CD1c-positive myeloid dendritic cell (primary cell): ENCODE measurements around the gene URB1.
"Not testable (repeated sequence)": the region's sequence is repeated elsewhere in the genome, so short reads cannot be mapped to it uniquely, and the experiment has no call there.

Experiments
- DNase-seq: peaks from one replicate; pipeline ENCODE4 v3.0.0-alpha.2; 2016; ENCODE audit errors: extremely low spot score

Gene URB1

GRCh38 chr21:32371913-32372314 is 20.9 kb downstream of the URB1 start:
- DNase-seq: peak; percentile 73

DNA sequence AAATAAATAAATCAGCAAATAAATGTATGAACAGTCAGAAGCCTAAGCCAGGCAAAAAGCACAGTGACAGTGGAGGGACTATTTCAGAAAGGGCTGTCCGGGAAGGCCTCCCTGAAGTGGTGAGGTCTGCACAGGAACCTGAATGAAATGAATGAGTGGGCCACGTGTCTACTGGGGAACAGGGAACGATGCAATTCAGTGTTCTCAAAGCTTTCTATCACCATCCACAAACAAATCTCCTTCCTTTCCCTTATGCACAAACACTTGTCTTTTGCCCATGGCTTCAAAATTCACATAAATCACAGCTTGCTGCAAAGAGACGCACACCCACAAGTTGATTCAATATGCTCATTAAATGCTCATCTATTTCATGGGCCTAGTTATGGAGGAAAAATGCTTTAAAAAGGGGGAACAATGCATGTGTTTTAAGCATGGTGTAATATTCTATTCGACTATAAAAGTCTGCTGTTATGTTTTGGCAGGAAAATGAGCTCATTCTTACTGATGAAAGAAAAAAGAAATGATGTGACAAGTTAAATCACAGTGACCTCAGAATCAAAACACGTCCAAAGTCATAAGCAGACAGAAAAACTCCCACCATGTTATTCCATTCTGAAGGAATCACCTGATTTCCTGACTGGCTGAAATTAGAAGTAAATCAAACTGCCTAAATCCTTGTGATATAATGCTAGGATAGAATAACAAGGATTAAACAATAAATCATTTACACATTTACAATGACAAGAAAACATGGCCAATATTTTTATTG is 21.6 kb downstream of the URB1 start:
- no peak for DNase-seq

GRCh38 chr21:32368961-32369360 is 23.9 kb downstream of the URB1 start:
- DNase-seq: not testable (repeated sequence)

DNA sequence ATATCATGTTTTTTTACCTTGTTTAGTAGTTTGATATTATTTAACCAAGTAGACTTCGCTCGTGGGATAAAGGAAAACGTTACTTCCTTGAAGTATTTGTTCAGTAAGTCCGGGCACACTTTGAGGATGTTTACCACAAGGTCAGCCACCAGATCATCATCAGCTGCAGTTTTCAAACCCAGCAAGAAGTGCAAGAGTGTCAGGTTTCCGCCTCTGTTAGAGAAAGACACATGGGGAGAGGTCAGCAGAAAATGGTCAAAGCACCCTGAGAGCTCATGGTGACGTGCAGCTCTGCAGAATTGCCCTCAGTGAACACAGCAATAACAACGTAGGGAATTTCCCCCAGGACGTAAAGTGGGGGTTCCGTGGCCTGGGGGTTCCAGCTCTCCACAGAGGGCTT is 24.4 kb downstream of the URB1 start:
- DNase-seq: no peak

DNA sequence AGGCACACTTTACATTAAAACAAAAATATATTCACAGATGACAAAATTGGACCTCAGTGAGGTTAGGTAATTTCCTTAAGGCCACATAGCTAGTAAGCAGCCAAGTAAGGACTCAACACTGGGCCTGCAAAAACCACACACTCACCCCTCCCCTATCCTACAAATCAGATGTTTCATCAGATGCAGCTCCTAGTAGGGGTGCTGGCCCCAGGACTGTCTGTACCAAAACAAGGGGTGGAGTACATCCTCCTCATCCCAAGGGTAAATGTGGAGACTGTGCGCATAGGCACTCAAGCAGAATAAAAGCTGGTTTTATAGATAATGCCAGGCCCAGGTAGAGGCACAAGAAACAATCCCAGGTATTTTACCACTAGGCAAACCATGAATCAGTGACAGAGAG is 25.7 kb downstream of the URB1 start:
- DNase-seq: no peak

GRCh38 chr21:32366191-32366590 is 26.6 kb downstream of the URB1 start:
- no peak for DNase-seq

GRCh38 chr21:32364796-32365195 is 28.0 kb downstream of the URB1 start:
- DNase-seq: no peak

DNA sequence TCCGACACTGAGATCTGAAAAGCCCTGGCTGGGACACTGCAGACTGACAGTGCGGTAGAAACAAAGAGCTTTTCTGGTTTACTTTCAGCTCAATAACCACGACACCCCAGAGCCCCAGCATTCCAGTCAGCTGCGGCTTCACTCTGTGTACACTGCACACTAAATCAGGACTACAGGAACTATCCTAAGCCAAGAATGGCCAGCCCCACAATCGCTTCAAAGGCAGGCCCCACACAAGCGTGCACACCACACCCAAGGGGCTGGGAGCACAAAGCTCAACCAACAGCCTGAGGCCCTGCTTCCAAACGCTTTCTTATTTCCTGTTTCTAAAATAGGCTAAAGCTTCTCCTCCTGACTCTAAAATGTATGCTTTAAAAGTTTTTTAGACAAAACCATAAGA is 28.4 kb downstream of the URB1 start:
- no peak for DNase-seq

DNA sequence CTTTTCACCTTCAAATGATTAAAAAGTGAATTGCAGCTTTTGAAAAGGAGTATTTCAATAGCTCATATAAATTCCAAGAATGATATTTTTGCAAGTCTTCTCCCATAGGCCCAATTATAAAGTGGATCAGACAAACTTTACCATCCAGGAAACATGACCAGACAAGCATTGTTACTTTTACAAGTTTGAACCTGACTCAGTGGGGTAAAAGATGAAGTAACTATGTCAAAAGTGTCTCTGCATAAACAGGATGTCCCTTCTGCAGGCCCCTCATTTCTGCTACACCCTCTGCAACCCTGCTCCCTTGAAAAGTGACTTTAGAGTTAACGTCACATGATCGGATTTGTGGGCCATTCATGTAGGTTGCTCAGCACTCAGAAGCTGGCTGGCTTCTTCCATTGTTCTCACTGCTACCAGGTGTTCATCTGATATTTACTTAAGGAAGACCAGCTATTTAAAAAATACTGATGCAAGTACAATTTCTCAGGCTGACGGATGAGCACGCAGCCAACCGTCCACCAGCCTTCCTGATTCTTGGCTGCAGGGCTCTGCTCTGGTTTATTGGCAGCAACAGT is 32.3 kb downstream of the URB1 start:
- no peak for DNase-seq

- no peak for DNase-seq
These were observed 33.0 kb downstream of the URB1 start for GRCh38 chr21:32359719-32360260.

DNA sequence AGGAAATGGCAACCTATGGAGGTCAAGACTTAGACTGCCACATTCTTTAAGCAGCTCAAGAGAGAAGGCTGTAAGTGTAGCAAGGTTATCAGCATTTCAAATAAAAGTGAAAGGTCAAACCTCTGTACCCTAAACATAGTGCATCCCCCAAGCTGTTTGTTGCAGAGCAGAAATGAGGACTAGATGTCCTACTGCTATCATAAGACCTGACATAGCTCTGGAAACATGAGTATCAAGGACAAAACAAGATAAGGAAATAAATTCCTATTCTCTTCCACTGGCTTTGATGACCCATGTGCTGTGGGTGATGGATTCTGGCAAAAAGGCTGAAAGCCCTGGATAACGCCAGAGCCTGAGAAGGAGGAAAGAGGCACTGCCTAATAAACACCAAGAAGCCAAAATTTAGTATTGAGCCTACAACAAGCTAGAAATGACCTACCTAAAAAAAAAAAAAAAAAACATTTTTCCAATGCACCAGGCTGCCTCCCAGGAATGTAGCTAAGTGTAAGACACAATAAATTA is 35.9 kb downstream of the URB1 start:
- no peak for DNase-seq

GRCh38 chr21:32353002-32353711 is 39.7 kb downstream of the URB1 start:
- no peak for DNase-seq

DNA sequence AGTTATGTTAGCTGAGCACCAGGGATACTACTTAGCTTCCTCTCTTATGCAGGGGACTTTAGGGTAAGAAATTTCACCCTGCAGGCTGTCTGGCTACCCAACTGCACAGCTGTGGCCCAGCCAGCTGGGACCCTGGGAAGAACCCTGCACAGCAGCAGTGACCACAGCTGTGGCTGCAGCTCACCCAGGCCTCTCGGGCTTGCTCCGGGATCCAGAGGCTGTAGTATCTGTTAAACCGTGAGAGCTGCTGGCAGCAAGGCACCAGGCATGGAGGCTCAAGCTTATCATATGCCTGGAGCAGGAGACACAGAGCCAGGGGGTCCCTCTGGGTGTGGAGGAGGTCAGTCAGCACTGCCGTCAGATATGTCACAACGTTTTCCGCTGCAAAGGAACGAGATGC is 40.3 kb downstream of the URB1 start:
- DNase-seq: no peak

DNA sequence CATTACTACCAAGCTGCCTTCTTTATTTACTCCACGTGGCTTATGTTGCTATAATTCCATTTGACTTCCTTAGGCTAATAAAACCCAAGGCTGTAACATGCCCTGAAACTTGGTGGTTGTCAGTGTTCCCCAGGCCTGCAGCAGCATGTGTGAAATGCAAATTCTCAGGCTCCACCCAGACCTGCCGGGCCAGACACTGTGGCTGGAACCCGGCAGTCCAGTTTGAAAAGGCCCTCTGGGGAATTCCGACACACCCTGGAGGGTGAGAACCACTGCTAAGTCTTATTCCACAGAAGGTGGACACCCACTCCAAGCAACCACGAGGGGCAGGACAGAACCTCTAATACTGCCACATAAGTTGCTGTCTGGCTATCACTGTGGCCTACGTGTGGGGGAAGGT is 41.4 kb downstream of the URB1 start:
- no peak for DNase-seq

DNA sequence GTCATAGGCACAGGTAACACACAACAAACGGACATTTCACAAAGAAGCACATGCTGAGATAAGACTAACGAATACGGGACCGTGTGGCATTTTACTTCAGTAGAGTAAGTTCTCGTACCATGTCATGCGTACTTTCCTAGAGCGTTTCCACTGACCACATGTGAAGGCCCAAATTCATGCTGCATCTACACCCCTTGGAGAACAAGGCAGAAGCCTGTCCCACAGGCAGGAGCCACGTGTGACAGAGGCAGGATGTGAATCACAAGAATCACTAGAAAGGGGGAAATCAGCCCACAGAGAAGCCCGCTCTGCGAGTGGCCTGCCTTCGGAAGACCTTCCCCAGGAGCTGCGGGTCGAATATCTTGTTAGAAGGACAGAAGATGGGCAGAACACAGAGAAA is 41.8 kb downstream of the URB1 start:
- no peak for DNase-seq

- no peak for DNase-seq
These were observed 42.4 kb downstream of the URB1 start for GRCh38 chr21:32350211-32350980.

DNA sequence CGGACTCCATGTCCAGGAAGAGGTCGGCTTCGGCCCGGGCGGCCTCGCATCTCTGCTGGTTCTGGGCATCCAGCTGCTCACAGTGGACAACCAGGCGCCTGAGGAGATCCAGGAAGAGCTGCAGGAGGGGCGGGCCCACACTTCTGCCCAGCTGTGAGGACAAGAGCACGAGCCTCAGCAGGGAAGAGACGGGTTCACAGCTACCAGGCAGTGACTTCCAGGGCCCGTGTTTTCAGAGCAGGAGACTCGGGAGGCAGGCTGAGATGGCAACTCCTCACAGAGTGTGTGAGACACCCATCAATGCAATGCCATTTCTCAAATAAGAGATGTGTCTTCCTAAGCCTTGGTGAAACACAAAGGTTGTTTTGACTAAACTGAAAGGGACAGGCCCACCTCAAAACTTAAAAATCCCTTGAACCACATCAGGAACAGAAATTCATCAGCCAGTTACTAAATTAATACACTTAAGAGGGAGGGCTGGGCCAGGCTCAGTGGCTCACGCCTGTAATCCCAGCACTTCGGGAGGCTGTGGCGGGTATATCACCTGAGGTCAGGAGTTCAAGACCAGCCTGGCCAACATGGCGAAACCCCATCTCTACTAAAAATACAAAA is 43.4 kb downstream of the URB1 start:
- no peak for DNase-seq

DNA sequence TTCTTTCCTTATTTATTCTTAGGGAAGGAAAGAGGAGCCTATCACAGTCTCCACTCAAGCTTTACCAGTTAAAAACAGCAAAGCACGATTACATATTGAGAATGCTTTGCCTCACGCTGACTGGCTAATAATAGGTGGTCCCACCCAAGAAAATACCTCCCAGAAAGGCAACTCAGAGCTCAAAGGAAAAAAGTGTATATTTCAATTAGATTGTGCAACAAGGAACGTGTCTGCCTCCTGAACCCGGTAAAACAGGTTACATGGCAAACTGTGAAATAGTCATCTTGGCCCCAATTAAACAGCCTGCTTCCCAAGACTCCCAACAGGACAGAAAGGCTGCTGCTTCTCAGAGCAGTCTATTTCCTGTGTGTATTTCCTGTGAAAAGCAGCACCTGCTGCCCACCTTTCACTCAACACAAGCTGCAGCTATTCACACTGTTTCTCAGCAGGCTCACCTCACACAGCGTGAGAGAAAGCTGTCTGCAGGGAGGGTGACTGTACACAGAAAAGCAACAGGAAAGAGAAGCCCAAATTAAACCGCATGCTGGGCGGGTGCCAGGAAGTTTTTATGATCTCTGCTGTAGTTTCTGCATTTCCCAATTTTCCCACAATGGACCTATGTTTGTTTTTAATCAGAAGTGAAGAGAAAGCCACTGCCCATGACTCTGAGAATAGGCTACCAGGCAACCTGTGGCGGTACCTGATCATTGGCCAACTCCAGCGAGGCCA is 44.0 kb downstream of the URB1 start:
- DNase-seq: no peak

DNA sequence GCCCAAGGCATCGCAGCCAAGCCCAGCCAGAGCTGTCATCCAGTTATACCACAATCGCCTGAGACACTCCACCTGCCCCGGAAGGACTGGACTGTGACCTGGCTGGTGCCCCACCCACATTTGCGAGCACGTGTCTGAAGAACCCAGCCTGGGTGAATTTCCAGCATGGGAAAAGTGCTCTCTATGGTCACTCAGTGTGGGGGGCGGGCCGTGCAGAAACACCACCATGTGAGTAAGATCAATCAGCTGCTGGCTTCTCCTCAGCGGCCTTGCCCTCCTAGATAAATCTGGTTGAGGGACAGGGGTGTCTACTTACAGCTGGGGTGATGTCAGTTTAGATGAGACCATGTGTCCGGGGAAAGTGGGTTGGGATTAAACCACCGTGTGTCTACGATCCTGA is 44.8 kb downstream of the URB1 start:
- no peak for DNase-seq

DNA sequence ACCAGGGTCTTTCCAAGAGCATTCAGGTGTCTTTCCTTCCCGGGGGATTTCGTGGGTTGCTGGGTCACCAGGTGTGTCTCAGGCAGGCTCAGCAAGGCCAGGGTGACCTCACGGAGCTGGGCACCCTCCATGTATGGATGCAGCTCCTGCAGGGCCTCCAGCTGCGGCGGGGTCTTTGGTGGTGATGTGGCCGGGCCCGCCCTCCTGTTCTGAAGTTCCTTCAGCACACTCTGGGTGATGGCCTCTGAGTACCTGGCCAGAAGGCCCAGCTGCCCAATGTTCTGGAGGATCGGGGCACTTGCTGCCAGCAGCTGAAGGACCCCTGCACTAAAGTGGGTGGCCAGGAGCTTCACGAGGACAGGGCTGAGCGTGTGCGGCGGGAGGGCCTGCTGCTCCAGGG is 45.5 kb downstream of the URB1 start:
- DNase-seq: no peak

- DNase-seq: no peak
These were observed 45.9 kb downstream of the URB1 start for GRCh38 chr21:32346951-32347350.
